GM23338 (cell line): ENCODE measurements around the gene C6orf47. TPM values are rescaled to one million over a fixed set of nuclear protein-coding genes. Genes with fewer than 3 reads are reported as not detected.

Experiments
- ATAC-seq: fragments of 200-7000 bp; cut with Tn5 transposase; 3 replicates; pipeline ENCODE4 v1.9.1; 2020
- DNase-seq: peaks from one replicate; pipeline ENCODE4 v3.0.0-alpha.2; 2015; ENCODE audit warnings: low spot score
- H2AFZ ChIP-seq: fragments of 200-600 bp; sonication (generic); 2 replicates; pipeline ENCODE4 v1.8.0; 2016; ENCODE audit warnings: antibody characterized with exemption, mild to moderate bottlenecking, moderate library complexity
- H3F3A ChIP-seq: fragments of 200-600 bp; sonication (generic); replicated peaks from 2 replicates; pipeline ENCODE4 v1.8.0; 2017; ENCODE audit warnings: antibody characterized with exemption, mixed run types, low read depth
- H3K27ac ChIP-seq: fragments of 200-600 bp; sonication (generic); 2 replicates; pipeline ENCODE4 v1.6.1; 2016; ENCODE audit warnings: low read depth
- H3K27me3 ChIP-seq: fragments of 200-600 bp; sonication (generic); 2 replicates; pipeline ENCODE4 v1.8.0; 2016; ENCODE audit warnings: mild to moderate bottlenecking, mixed run types, moderate library complexity; ENCODE audit not compliant: insufficient read depth
- H3K36me3 ChIP-seq: fragments of 200-600 bp; sonication (generic); 2 replicates; pipeline ENCODE4 v1.8.0; 2016; ENCODE audit warnings: mild to moderate bottlenecking; ENCODE audit not compliant: insufficient read depth
- H3K4me1 ChIP-seq: fragments of 200-600 bp; sonication (generic); 2 replicates; pipeline ENCODE4 v1.8.0; 2016; ENCODE audit warnings: mild to moderate bottlenecking, moderate library complexity; ENCODE audit not compliant: insufficient read depth
- H3K4me2 ChIP-seq: fragments of 200-600 bp; sonication (generic); 2 replicates; pipeline ENCODE4 v1.7.1; 2017; ENCODE audit warnings: mixed run types
- H3K4me3 ChIP-seq: fragments of 200-600 bp; sonication (generic); 2 replicates; pipeline ENCODE4 v1.6.1; 2016; ENCODE audit warnings: mixed run types
- H3K79me2 ChIP-seq: fragments of 200-600 bp; sonication (generic); replicated peaks from 2 replicates; pipeline ENCODE4 v1.8.0; 2017; ENCODE audit warnings: mild to moderate bottlenecking; ENCODE audit not compliant: insufficient read depth
- H3K9me2 ChIP-seq: fragments of 200-600 bp; sonication (generic); 2 replicates; pipeline ENCODE4 v1.8.0; 2017; ENCODE audit not compliant: insufficient read depth
- H4K20me1 ChIP-seq: fragments of 200-600 bp; sonication (generic); replicated peaks from 2 replicates; pipeline ENCODE4 v1.8.0; 2017; ENCODE audit warnings: mild to moderate bottlenecking; ENCODE audit not compliant: insufficient read depth
- H3K27ac Mint-ChIP-seq: 2 replicates; pipeline ENCODE4 v1.8.0; 2020; ENCODE audit warnings: inconsistent platforms, mild to moderate bottlenecking, moderate library complexity, mixed read lengths
- H3K27me3 Mint-ChIP-seq: 3 replicates; pipeline ENCODE4 v1.8.0; 2022; ENCODE audit warnings: low read depth, mild to moderate bottlenecking, moderate library complexity, mixed read lengths, inconsistent platforms; ENCODE audit not compliant: insufficient read depth, poor library complexity
- H3K36me3 Mint-ChIP-seq: 3 replicates; pipeline ENCODE4 v1.8.0; 2021; ENCODE audit warnings: low read depth, mild to moderate bottlenecking, inconsistent platforms, moderate library complexity, mixed read lengths
- H3K4me1 Mint-ChIP-seq: 3 replicates; pipeline ENCODE4 v1.8.0; 2020; ENCODE audit warnings: mild to moderate bottlenecking, inconsistent platforms, mixed read lengths
- H3K4me3 Mint-ChIP-seq: 3 replicates; pipeline ENCODE4 v1.8.0; 2021; ENCODE audit warnings: moderate library complexity, mild to moderate bottlenecking, inconsistent platforms, mixed read lengths
- H3K9me3 Mint-ChIP-seq: 3 replicates; pipeline ENCODE4 v1.8.0; 2020; ENCODE audit warnings: moderate library complexity, mild to moderate bottlenecking, inconsistent platforms, mixed read lengths
- CREB1 ChIP-seq: fragments of 250-450 bp; sonication (Bioruptor Pico); IDR thresholded peaks from 2 replicates; pipeline ENCODE4 v1.5.0; 2020; ENCODE audit warnings: low read depth, mild to moderate bottlenecking, moderate library complexity
- ETS1 ChIP-seq: IDR thresholded peaks from 2 replicates; pipeline ENCODE4 v1.6.1; 2016; ENCODE audit warnings: antibody characterized with exemption
- EZH2 ChIP-seq: fragments of 200-600 bp; sonication (generic); IDR thresholded peaks from one replicate; pipeline ENCODE4 v1.8.0; 2017; ENCODE audit warnings: antibody characterized with exemption, mild to moderate bottlenecking, low read depth; ENCODE audit not compliant: unreplicated experiment
- EZH2phosphoT487 ChIP-seq: fragments of 200-600 bp; sonication (generic); IDR thresholded peaks from one replicate; pipeline ENCODE4 v1.8.1; 2018; ENCODE audit warnings: antibody characterized with exemption; ENCODE audit not compliant: unreplicated experiment
- JUNB ChIP-seq: IDR thresholded peaks from one replicate; pipeline ENCODE4 v1.6.1; 2016; ENCODE audit warnings: antibody characterized with exemption; ENCODE audit not compliant: unreplicated experiment
- NANOG ChIP-seq: IDR thresholded peaks from 2 replicates; pipeline ENCODE4 v1.6.1; 2016; ENCODE audit warnings: antibody characterized with exemption, borderline replicate concordance
- POLR2AphosphoS5 ChIP-seq: IDR thresholded peaks from 2 replicates; pipeline ENCODE4 v1.6.1; 2016; ENCODE audit warnings: antibody characterized with exemption, low read depth
- REST ChIP-seq: IDR thresholded peaks from one replicate; pipeline ENCODE4 v1.6.1; 2018; ENCODE audit warnings: antibody characterized with exemption; ENCODE audit not compliant: unreplicated experiment
- STAT1 ChIP-seq: IDR thresholded peaks from one replicate; pipeline ENCODE4 v1.6.1; 2016; ENCODE audit warnings: antibody characterized with exemption; ENCODE audit not compliant: unreplicated experiment
- ZNF114 ChIP-seq: fragments of 250-450 bp; sonication (Bioruptor Pico); IDR thresholded peaks from 2 replicates; pipeline ENCODE4 v1.5.0; 2020; ENCODE audit warnings: mild to moderate bottlenecking, moderate library complexity
- ZNF331 ChIP-seq: fragments of 250-450 bp; sonication (Bioruptor Pico); IDR thresholded peaks from 2 replicates; pipeline ENCODE4 v1.5.0; 2020; ENCODE audit warnings: low read depth, mild to moderate bottlenecking, moderate library complexity
- polyA plus RNA-seq: library from polyadenylated mRNA; unstranded; fragments of >200 nt; fragmentation: Nextera tagmentation; extraction: Ambion mirVana; gene quantifications from 2 replicates; pipeline ENCODE4 v1.2.1, GENCODE V29; 2016
- total RNA-seq: library from RNA; depleted of rRNA; stranded (reverse); fragments of >200 nt; shearing (Covaris generic); gene quantifications from 2 replicates; pipeline ENCODE4 v1.2.3, GENCODE V29; 2014
- TF ChIP-seq, protein P1 (sequence below), 2 experiments: fragments of 200-600 bp in 1 of 2; sonication (generic) in 1 of 2; conservative IDR thresholded peaks; 2 replicates each; pipeline versions ENCODE4 v1.5.1 to v1.6.1; 2016 to 2017; ENCODE audit warnings: antibody characterized with exemption in 2 of 2, low read depth in 2 of 2, mild to moderate bottlenecking in 2 of 2, moderate library complexity in 1 of 2
- TF ChIP-seq, protein P2 (sequence below): fragments of 250-450 bp; sonication (Bioruptor Pico); IDR thresholded peaks from 2 replicates; pipeline ENCODE4 v1.5.0; 2020; ENCODE audit warnings: mild to moderate bottlenecking, moderate library complexity

Gene C6orf47
- total and polyA plus RNA-seq, 2 experiments from 2014 or later = 9.4 to 12.8 TPM

GRCh38 chr6:31683591-31683990 is 23.0 kb upstream of the C6orf47 start:
- Histone ChIP-seq H3K36me3 (no peaks in the 10 kb centered on the region), H3K79me2 (no peaks in the 10 kb centered on the region), H3K27me3 (peaks cover 18% of the 10 kb centered on the region), H3K4me2 (peak overlapping the region; percentile 98), H3F3A (peaks cover 11% of the 10 kb centered on the region; the same call in 1 of the 2 replicates), H3K27ac (no peak overlapping the region), H3K4me1 (peaks cover 7% of the 10 kb centered on the region), H3K9me2 (no peaks in the 10 kb centered on the region), H4K20me1 (no peaks in the 10 kb centered on the region), H2AFZ (peak overlapping the region; percentile 5; the same call in 1 of the 2 replicates), H3K4me3 (peak overlapping the region; percentile 70)
- H3K4me3 Mint-ChIP-seq = peak overlapping the region; percentile 74
- H3K27ac Mint-ChIP-seq = no peak overlapping the region
- peaks cover 5% of the 10 kb centered on the region; the same call in 2 of the 3 replicates for H3K36me3 Mint-ChIP-seq
- DNase-seq (peak; percentile 47), ATAC-seq (peak; percentile 11)
- H3K9me3 Mint-ChIP-seq = no peaks in the 10 kb centered on the region; the same call in 1 of the 3 replicates
- H3K4me1 Mint-ChIP-seq = peaks cover 14% of the 10 kb centered on the region
- peaks cover 31% of the 10 kb centered on the region for H3K27me3 Mint-ChIP-seq
- TF ChIP-seq, protein P1, sequence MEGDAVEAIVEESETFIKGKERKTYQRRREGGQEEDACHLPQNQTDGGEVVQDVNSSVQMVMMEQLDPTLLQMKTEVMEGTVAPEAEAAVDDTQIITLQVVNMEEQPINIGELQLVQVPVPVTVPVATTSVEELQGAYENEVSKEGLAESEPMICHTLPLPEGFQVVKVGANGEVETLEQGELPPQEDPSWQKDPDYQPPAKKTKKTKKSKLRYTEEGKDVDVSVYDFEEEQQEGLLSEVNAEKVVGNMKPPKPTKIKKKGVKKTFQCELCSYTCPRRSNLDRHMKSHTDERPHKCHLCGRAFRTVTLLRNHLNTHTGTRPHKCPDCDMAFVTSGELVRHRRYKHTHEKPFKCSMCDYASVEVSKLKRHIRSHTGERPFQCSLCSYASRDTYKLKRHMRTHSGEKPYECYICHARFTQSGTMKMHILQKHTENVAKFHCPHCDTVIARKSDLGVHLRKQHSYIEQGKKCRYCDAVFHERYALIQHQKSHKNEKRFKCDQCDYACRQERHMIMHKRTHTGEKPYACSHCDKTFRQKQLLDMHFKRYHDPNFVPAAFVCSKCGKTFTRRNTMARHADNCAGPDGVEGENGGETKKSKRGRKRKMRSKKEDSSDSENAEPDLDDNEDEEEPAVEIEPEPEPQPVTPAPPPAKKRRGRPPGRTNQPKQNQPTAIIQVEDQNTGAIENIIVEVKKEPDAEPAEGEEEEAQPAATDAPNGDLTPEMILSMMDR (conservative IDR thresholded peaks at IDR 0.05; ENCODE audit: low read depth in 2 of 2) = no peak
- TF ChIP-seq, protein P2, sequence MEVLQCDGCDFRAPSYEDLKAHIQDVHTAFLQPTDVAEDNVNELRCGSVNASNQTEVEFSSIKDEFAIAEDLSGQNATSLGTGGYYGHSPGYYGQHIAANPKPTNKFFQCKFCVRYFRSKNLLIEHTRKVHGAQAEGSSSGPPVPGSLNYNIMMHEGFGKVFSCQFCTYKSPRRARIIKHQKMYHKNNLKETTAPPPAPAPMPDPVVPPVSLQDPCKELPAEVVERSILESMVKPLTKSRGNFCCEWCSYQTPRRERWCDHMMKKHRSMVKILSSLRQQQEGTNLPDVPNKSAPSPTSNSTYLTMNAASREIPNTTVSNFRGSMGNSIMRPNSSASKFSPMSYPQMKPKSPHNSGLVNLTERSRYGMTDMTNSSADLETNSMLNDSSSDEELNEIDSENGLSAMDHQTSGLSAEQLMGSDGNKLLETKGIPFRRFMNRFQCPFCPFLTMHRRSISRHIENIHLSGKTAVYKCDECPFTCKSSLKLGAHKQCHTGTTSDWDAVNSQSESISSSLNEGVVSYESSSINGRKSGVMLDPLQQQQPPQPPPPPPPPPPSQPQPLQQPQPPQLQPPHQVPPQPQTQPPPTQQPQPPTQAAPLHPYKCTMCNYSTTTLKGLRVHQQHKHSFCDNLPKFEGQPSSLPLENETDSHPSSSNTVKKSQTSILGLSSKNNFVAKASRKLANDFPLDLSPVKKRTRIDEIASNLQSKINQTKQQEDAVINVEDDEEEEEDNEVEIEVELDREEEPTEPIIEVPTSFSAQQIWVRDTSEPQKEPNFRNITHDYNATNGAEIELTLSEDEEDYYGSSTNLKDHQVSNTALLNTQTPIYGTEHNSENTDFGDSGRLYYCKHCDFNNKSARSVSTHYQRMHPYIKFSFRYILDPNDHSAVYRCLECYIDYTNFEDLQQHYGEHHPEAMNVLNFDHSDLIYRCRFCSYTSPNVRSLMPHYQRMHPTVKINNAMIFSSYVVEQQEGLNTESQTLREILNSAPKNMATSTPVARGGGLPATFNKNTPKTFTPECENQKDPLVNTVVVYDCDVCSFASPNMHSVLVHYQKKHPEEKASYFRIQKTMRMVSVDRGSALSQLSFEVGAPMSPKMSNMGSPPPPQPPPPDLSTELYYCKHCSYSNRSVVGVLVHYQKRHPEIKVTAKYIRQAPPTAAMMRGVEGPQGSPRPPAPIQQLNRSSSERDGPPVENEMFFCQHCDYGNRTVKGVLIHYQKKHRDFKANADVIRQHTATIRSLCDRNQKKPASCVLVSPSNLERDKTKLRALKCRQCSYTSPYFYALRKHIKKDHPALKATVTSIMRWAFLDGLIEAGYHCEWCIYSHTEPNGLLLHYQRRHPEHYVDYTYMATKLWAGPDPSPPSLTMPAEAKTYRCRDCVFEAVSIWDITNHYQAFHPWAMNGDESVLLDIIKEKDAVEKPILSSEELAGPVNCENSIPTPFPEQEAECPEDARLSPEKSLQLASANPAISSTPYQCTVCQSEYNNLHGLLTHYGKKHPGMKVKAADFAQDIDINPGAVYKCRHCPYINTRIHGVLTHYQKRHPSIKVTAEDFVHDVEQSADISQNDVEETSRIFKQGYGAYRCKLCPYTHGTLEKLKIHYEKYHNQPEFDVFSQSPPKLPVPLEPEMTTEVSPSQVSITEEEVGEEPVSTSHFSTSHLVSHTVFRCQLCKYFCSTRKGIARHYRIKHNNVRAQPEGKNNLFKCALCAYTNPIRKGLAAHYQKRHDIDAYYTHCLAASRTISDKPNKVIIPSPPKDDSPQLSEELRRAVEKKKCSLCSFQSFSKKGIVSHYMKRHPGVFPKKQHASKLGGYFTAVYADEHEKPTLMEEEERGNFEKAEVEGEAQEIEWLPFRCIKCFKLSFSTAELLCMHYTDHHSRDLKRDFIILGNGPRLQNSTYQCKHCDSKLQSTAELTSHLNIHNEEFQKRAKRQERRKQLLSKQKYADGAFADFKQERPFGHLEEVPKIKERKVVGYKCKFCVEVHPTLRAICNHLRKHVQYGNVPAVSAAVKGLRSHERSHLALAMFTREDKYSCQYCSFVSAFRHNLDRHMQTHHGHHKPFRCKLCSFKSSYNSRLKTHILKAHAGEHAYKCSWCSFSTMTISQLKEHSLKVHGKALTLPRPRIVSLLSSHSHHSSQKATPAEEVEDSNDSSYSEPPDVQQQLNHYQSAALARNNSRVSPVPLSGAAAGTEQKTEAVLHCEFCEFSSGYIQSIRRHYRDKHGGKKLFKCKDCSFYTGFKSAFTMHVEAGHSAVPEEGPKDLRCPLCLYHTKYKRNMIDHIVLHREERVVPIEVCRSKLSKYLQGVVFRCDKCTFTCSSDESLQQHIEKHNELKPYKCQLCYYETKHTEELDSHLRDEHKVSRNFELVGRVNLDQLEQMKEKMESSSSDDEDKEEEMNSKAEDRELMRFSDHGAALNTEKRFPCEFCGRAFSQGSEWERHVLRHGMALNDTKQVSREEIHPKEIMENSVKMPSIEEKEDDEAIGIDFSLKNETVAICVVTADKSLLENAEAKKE (CRISPR knock-in tag) = no peak
- TF ChIP-seq NANOG (no peak), ZNF331 (CRISPR knock-in tag) (no peak), ZNF114 (CRISPR knock-in tag) (no peak), REST (no peak), POLR2AphosphoS5 (no peak), CREB1 (CRISPR knock-in tag) (no peak), EZH2phosphoT487 (no peak), ETS1 (no peak), STAT1 (no peak), JUNB (no peak), EZH2 (no peak)
